Activated naive CD8-positive, alpha-beta T cell treated with anti-CD3 and anti-CD28 coated beads, Interleukin-2, amount 50 U/mL, for 24 hours (primary cell): ENCODE data around the gene ACVR1B.
A peak's percentile ranks its signal among the peaks of the same experiment; 100 is the strongest.

ENCODE experiments used
- ATAC-seq: fragments of 150-1000 bp; cut with Tn5 transposase; one replicate; pipeline ENCODE4 v1.10.0; 2021
- DNase-seq: peaks from one replicate; pipeline ENCODE4 v3.0.0; 2021
- H3K27ac Mint-ChIP-seq: one replicate; pipeline ENCODE4 v1.8.0; 2021; ENCODE audit warnings: mild to moderate bottlenecking, mixed read lengths
- H3K27me3 Mint-ChIP-seq: one replicate; pipeline ENCODE4 v1.8.0; 2021; ENCODE audit warnings: mixed read lengths
- H3K36me3 Mint-ChIP-seq: one replicate; pipeline ENCODE4 v1.8.0; 2021; ENCODE audit warnings: low read depth, mixed read lengths
- H3K4me1 Mint-ChIP-seq: one replicate; pipeline ENCODE4 v1.8.0; 2021; ENCODE audit warnings: mixed read lengths
- H3K4me3 Mint-ChIP-seq: one replicate; pipeline ENCODE4 v1.8.0; 2021; ENCODE audit warnings: mild to moderate bottlenecking, moderate library complexity, mixed read lengths
- H3K9me3 Mint-ChIP-seq: one replicate; pipeline ENCODE4 v1.8.0; 2021; ENCODE audit warnings: mixed read lengths

Gene ACVR1B

DNA sequence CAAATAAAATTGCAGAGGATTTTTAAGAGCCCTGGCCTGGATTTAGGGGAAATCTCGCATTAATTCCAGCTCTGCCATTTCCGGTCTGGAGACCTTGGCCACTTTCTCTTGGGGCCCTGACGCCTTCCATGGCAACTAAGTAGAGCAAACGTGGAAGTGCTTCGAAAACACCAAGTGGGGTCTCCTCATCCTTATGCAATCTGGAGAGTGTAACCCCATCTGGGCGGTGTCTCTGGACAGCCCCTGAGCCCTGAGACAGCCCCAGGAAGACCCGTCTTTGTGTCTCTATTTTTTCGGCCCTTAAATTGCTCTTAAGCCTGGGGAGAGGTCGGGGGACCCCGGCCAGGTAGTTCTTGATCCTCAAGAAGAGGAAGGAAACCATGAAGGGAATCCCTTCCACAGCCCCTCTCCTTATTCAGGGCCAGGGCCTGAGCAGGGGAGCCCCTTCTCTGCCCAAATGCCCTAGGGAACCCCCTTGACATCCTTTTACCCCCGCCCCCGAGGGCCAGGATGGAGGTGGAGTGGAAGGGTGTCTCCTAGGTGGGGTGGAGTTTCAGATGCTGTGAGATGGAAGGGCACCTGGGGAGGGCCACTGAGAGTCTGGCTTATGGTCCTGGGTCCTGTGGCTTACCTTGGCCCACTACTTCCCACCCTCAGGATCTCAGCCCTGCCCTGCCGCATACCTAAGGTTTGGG is 82.1 kb downstream of the ACVR1B start:
- no peak for DNase-seq
- Mint-ChIP-seq H3K4me3 (peak overlapping the region; percentile 78), H3K27ac (peak overlapping the region; percentile 84), H3K27me3 (no peaks in the 10 kb centered on the region), H3K9me3 (no peaks in the 10 kb centered on the region), H3K4me1 (peaks cover 54% of the 10 kb centered on the region), H3K36me3 (peaks cover 4% of the 10 kb centered on the region)
- no peak for ATAC-seq

- H3K4me3 Mint-ChIP-seq = no peak overlapping the region
- H3K36me3 Mint-ChIP-seq = peaks cover 4% of the 10 kb centered on the region
- DNase-seq (no peak), ATAC-seq (no peak)
- H3K4me1 Mint-ChIP-seq = peaks cover 70% of the 10 kb centered on the region
- H3K27ac Mint-ChIP-seq = no peak overlapping the region
- no peaks in the 10 kb centered on the region for H3K9me3 Mint-ChIP-seq
- H3K27me3 Mint-ChIP-seq = no peaks in the 10 kb centered on the region
These were observed 83.7 kb downstream of the ACVR1B start for GRCh38 chr12:52035190-52035589.

DNA sequence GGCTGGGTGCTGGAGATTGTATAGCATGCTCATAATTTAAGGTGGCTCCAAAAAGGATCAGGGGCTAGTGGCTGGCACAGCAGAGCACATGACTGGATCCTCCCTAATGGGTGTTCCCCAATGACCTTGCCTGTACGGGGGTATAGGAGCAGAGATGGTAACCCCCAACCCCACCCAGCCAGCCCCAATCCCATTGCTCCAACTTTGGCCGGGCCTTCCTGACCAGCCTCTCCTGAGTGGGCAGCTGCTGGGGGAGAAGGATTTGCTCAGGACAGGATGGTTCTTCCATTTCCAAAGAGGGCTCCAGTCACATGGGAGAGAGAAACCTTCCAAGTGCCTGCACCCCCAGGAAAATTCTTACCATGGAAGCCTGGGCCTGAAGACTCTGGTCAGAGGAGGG is 84.4 kb downstream of the ACVR1B start:
- ATAC-seq (no peak), DNase-seq (no peak)
- H3K4me1 Mint-ChIP-seq = peaks cover 78% of the 10 kb centered on the region
- H3K27me3 Mint-ChIP-seq = no peaks in the 10 kb centered on the region
- peak overlapping the region; percentile 64 for H3K4me3 Mint-ChIP-seq
- H3K36me3 Mint-ChIP-seq = peaks cover 7% of the 10 kb centered on the region
- peak overlapping the region; percentile 35 for H3K27ac Mint-ChIP-seq
- no peaks in the 10 kb centered on the region for H3K9me3 Mint-ChIP-seq

DNA sequence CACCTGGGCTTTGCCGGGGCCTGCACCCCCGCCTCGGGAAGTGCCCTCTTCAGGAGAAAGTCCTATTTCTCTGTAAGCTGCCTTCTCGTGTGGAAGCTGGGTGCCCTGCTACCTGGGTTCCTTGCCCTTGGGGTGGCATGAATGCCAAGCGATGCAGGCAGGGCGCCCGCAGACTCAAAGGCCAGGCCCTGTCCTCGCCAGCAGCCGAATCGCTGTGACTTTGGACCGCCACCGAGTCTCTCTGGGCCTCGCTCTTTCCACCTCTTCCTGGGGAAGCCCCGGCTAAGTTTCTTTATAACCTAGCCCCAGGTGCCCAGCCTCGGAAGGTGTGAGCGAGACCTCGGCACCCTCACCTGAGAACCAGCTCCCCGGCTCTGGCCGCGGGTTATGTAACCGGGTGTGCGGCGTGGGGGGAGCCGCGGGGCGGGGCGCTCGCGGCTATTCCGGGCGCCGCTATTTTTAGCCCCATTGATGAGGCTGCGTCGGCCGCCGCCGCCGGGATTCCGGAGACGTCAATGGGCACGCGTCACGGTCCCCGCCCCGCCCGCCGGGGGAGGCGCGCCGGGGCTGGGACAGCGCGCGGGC is 85.2 kb downstream of the ACVR1B start:
- Mint-ChIP-seq H3K9me3 (no peaks in the 10 kb centered on the region), H3K4me3 (peak overlapping the region; percentile 64), H3K27ac (no peak overlapping the region), H3K27me3 (no peaks in the 10 kb centered on the region), H3K36me3 (peaks cover 8% of the 10 kb centered on the region), H3K4me1 (peaks cover 85% of the 10 kb centered on the region)
- DNase-seq = peak; percentile 89
- ATAC-seq = peak; percentile 48

- no peaks in the 10 kb centered on the region for H3K27me3 Mint-ChIP-seq
- ATAC-seq (peak; percentile 2), DNase-seq (peak; percentile 48)
- no peaks in the 10 kb centered on the region for H3K9me3 Mint-ChIP-seq
- H3K27ac Mint-ChIP-seq = peak overlapping the region; percentile 79
- peak overlapping the region; percentile 85 for H3K4me3 Mint-ChIP-seq
- H3K36me3 Mint-ChIP-seq = peaks cover 13% of the 10 kb centered on the region
- peaks cover 87% of the 10 kb centered on the region for H3K4me1 Mint-ChIP-seq
These were observed 85.9 kb downstream of the ACVR1B start for GRCh38 chr12:52037248-52037861.

- no peak for ATAC-seq
- no peaks in the 10 kb centered on the region for H3K27me3 Mint-ChIP-seq
These were observed 86.9 kb downstream of the ACVR1B start for GRCh38 chr12:52038447-52038846.

DNA sequence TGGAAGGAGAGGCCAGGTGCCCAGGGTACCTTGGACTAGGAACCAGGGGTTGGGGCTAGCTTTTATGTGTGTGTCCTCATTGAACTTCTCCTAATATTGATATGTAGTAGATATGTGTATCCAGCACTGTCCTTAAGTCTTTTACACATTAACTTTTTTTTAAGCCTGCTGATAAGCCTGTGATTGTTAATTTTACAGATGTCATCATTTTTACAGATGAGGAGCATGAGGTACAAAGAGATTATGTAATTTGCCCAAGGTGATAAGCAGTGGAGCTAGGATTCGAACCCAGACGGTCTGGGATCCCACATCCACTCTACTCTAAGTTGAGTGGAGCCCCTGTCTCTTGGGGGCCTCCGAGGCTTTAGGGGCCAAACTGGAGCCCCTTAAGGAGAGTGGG is 89.5 kb downstream of the ACVR1B start:
- H3K4me1 Mint-ChIP-seq = peaks cover 68% of the 10 kb centered on the region
- no peak for ATAC-seq

More at GRCh38 chr12:52038447-52038846, 86.9 kb downstream of the ACVR1B start:
- H3K9me3 Mint-ChIP-seq = no peaks in the 10 kb centered on the region
- no peak for DNase-seq
- peak overlapping the region; percentile 85 for H3K4me3 Mint-ChIP-seq
- H3K36me3 Mint-ChIP-seq = peaks cover 17% of the 10 kb centered on the region
- H3K27ac Mint-ChIP-seq = peak overlapping the region; percentile 79
- H3K4me1 Mint-ChIP-seq = peaks cover 82% of the 10 kb centered on the region

GRCh38 chr12:52041695-52042123 is 90.2 kb downstream of the ACVR1B start:
- Mint-ChIP-seq H3K27me3 (no peaks in the 10 kb centered on the region), H3K4me3 (peak overlapping the region; percentile 66), H3K9me3 (no peaks in the 10 kb centered on the region), H3K27ac (peak overlapping the region; percentile 67), H3K4me1 (peaks cover 66% of the 10 kb centered on the region), H3K36me3 (peaks cover 28% of the 10 kb centered on the region)
- DNase-seq (peak; percentile 63), ATAC-seq (peak; percentile 38)

More for the DNA sequence above, 89.5 kb downstream of the ACVR1B start:
- H3K36me3 Mint-ChIP-seq = peaks cover 26% of the 10 kb centered on the region
- H3K27me3 Mint-ChIP-seq = no peaks in the 10 kb centered on the region
- DNase-seq = no peak
- H3K4me3 Mint-ChIP-seq = peak overlapping the region; percentile 40
- H3K9me3 Mint-ChIP-seq = no peaks in the 10 kb centered on the region
- H3K27ac Mint-ChIP-seq = no peak overlapping the region

DNA sequence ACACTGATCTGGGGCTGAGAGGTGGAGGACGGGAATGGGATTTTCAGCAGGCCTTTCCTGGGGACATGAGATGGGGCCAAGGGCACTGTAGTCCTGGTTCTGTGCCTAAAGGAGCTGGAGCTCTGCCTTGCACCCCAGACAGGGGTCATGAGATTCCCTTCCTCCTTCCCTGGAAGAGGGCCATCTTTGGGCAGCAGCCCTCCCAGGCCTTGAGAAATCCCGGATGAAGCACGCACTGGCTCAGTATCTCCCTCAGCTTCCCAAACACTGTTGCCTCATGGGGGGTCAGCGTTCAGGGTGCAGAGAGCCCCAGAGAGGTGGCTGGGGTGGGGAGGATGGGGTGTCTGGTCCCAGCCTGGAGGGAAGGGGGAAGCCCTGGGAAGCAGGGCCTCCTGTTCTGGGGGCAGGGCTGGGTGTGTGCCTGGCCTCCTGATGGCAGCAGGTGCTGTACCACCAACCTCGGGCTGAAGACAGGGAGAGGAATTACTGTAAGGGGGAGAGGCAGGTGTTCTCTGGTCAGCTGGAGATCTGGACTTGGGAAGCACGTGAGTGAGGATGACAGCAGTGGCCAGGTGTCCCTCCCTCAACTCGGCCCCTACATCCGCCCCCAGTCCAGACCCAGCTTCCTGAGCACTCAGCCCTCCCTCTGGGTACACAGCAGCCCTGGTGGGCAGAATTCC is 91.3 kb downstream of the ACVR1B start:
- H3K27ac Mint-ChIP-seq = peak overlapping the region; percentile 67

GRCh38 chr12:52043386-52044212 is 92.1 kb downstream of the ACVR1B start:
- DNase-seq (no peak), ATAC-seq (no peak)
- Mint-ChIP-seq H3K9me3 (no peaks in the 10 kb centered on the region), H3K4me3 (no peak overlapping the region), H3K4me1 (peaks cover 59% of the 10 kb centered on the region), H3K36me3 (peaks cover 27% of the 10 kb centered on the region), H3K27ac (no peak overlapping the region), H3K27me3 (no peaks in the 10 kb centered on the region)

More for the DNA sequence above, 91.3 kb downstream of the ACVR1B start:
- H3K4me3 Mint-ChIP-seq = peak overlapping the region; percentile 66
- peaks cover 65% of the 10 kb centered on the region for H3K4me1 Mint-ChIP-seq
- H3K27me3 Mint-ChIP-seq = no peaks in the 10 kb centered on the region
- peaks cover 31% of the 10 kb centered on the region for H3K36me3 Mint-ChIP-seq
- DNase-seq = no peak
- no peak for ATAC-seq
- H3K9me3 Mint-ChIP-seq = no peaks in the 10 kb centered on the region

DNA sequence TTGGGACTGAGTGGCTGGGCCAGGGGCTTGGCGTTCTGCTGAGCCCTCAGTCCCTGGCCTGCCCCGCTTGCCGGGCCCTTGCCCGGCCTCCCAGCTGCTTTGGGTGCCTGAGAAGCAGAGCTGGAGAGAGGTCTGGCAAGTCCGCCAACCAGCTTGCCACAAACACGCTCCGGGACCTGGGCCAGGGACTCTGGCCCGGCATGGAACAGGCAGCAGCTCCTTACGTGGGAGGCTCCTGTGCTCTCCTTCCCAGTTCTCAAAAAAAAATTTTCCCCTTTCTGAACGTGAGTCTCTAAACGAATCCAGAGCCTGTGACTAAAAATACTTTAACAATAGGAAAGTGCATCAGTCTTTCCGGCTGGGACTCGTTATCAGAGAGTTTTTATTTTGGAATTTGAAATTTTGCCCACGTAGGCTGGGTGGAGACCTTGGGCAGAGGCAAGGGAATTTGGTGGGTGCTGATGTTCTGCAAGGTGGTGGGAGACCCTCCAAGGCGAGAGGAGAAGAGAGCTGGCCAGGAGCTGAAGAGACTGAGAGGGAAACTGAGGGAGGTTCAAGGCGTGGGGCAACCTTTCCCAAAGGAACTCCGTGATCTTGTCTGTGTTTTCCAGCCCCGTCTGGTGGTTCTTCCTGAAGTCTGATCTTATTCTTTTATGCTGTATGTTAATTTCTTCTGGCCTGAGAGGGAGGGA is 92.9 kb downstream of the ACVR1B start:
- Mint-ChIP-seq H3K27me3 (no peaks in the 10 kb centered on the region), H3K9me3 (no peaks in the 10 kb centered on the region), H3K36me3 (peaks cover 29% of the 10 kb centered on the region), H3K4me3 (no peak overlapping the region), H3K27ac (no peak overlapping the region), H3K4me1 (peaks cover 55% of the 10 kb centered on the region)
- DNase-seq (no peak), ATAC-seq (no peak)

DNA sequence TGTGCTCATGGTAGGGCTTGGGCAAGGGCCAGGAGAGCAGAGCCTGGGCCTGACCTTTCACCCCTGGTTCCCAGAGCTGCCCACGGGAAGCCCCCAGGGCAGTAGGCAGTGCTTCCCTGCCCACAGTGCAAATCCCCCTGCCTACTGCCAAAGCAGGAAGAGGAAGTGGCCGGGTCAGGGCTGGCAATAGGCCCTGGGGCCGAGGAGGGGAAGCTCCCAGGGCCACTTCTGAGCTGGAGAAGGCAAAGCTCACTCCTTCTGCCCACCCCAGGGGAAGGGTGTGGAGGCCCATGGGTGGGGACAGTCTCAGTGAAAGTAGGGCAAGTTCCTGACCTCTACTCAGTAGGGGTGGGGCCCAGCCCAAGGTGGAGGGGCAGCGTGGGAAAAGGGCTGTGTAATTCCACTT is 94.3 kb downstream of the ACVR1B start:
- H3K36me3 Mint-ChIP-seq = peaks cover 28% of the 10 kb centered on the region
- H3K9me3 Mint-ChIP-seq = no peaks in the 10 kb centered on the region
- DNase-seq = no peak
- ATAC-seq = no peak
- no peak overlapping the region for H3K4me3 Mint-ChIP-seq
- no peaks in the 10 kb centered on the region for H3K27me3 Mint-ChIP-seq
- peaks cover 54% of the 10 kb centered on the region for H3K4me1 Mint-ChIP-seq
- H3K27ac Mint-ChIP-seq = no peak overlapping the region
